ENCODE data around the gene SLCO2B1.

The SLCO2B1 gene

GRCh38 chr11:75145972-75146519 is 4.9 kb upstream of the SLCO2B1 start:
- no peak for DNase-seq

GRCh38 chr11:75146711-75147110 is 4.2 kb upstream of the SLCO2B1 start:
- DNase-seq, result no peak

GRCh38 chr11:75147191-75147874 is 3.6 kb upstream of the SLCO2B1 start:
- no peak for DNase-seq

GRCh38 chr11:75147875-75148263 is 3.0 kb upstream of the SLCO2B1 start:
- DNase-seq, result no peak

- no peak for DNase-seq
These were observed 2.4 kb upstream of the SLCO2B1 start for GRCh38 chr11:75148436-75148983.

- DNase-seq, result no peak
These were observed 991 bp upstream of the SLCO2B1 start for GRCh38 chr11:75149766-75150465.

- DNase-seq, result no peak
These were observed 590 bp downstream of the SLCO2B1 start for GRCh38 chr11:75151346-75152047.

GRCh38 chr11:75152090-75152489 is 1.2 kb downstream of the SLCO2B1 start:
- no peak for DNase-seq

GRCh38 chr11:75152651-75153427 is 1.9 kb downstream of the SLCO2B1 start:
- DNase-seq, result no peak

GRCh38 chr11:75154646-75155569 is 4.0 kb downstream of the SLCO2B1 start:
- DNase-seq, result no peak

- DNase-seq, result no peak
These were observed 4.9 kb downstream of the SLCO2B1 start for GRCh38 chr11:75155570-75156422.

GRCh38 chr11:75158241-75158640 is 7.3 kb downstream of the SLCO2B1 start:
- DNase-seq, result no peak

- DNase-seq, result no peak
These were observed 7.8 kb downstream of the SLCO2B1 start for GRCh38 chr11:75158696-75159150.

GRCh38 chr11:75159151-75159953 is 8.4 kb downstream of the SLCO2B1 start:
- DNase-seq, result no peak

- no peak for DNase-seq
These were observed 9.4 kb downstream of the SLCO2B1 start for GRCh38 chr11:75160220-75160757.

GRCh38 chr11:75160880-75161279 is 10.0 kb downstream of the SLCO2B1 start:
- DNase-seq, result no peak

GRCh38 chr11:75161506-75162095 is 10.7 kb downstream of the SLCO2B1 start:
- DNase-seq, result no peak

- DNase-seq, result no peak
These were observed 12.0 kb downstream of the SLCO2B1 start for GRCh38 chr11:75162954-75163353.

Measured in NCI-H2227 treated with DMSO at 0.1 percent for 48 hours (cell line).